Keratinocyte (primary cell): ENCODE results near the gene NR6A1.

Experiments used
- CTCF ChIP-seq, 3 experiments: IDR thresholded peaks in 1 of 3; conservative IDR thresholded peaks in 1 of 3; optimal IDR thresholded peaks in 1 of 3; 2 replicates in 2 of 3; 3 replicates in 1 of 3; pipeline versions ENCODE3 to v1.5.1; 2011; ENCODE audit warnings: low read length in 3 of 3, mild to moderate bottlenecking in 3 of 3, moderate library complexity in 2 of 3, control low read depth in 1 of 3, inconsistent platforms in 1 of 3; ENCODE audit not compliant: insufficient read depth in 2 of 3; ENCODE audit errors: extremely low read depth in 1 of 3
- EZH2 ChIP-seq: IDR thresholded peaks from one replicate; pipeline ENCODE4 v1.6.1; 2012; ENCODE audit warnings: inconsistent platforms, mild to moderate bottlenecking, low read length, moderate library complexity

- no peak for TF ChIP-seq CTCF (optimal IDR thresholded peaks at IDR 0.05 in 1 of 3, IDR thresholded peaks at IDR 0.05 in 1 of 3, conservative IDR thresholded peaks at IDR 0.05 in 1 of 3; ENCODE audit: extremely low read depth in 1 of 3, insufficient read depth in 2 of 3, low read length in 3 of 3)
- no peak for TF ChIP-seq EZH2
These were observed 274.6 kb downstream of the NR6A1 start for GRCh38 chr9:124496463-124496862.
